ENCODE measurements around the gene SPAG16.

- TF ChIP-seq CTCF (IDR thresholded peaks at IDR 0.05): no peak
- TF ChIP-seq POLR2A (IDR thresholded peaks at IDR 0.05): no peak
These were observed 274.8 kb downstream of the SPAG16 start for GRCh38 chr2:213559053-213559452.
